Kidney (tissue), 14 donors: ENCODE results near the gene ARID3A. TPM values are rescaled to one million over a fixed set of nuclear protein-coding genes. Genes with fewer than 3 reads are reported as not detected.

Experiments
- DNase-seq, 5 donors: peaks; one replicate each; pipeline ENCODE4 v3.0.0-alpha.2; 2013 to 2020
- FAIRE-seq: peaks from 2 replicates; lab custom pipeline; 2012; peaks lifted over from hg19 to GRCh38; lab: Jason Lieb, UNC
- H3K27ac ChIP-seq, 2 donors: one replicate each; pipeline ENCODE4 v1.7.0; 2013; ENCODE audit warnings: low read depth in 2 of 2, low read length in 2 of 2, inconsistent platforms in 1 of 2
- H3K27me3 ChIP-seq: one replicate; pipeline ENCODE4 v1.7.1; 2013; ENCODE audit warnings: low read length, inconsistent platforms; ENCODE audit not compliant: control insufficient read depth, insufficient read depth
- H3K36me3 ChIP-seq, 3 donors: one replicate each; pipeline versions ENCODE4 v1.7.0 to v1.7.1; 2013; ENCODE audit warnings: low read length in 3 of 3, control low read depth in 1 of 3, inconsistent platforms in 1 of 3; ENCODE audit not compliant: insufficient read depth in 3 of 3, control insufficient read depth in 2 of 3
- H3K4me1 ChIP-seq, 3 donors: one replicate each; pipeline versions ENCODE4 v1.7.0 to v1.7.1; 2013; ENCODE audit warnings: low read length in 3 of 3, inconsistent platforms in 1 of 3, low read depth in 1 of 3; ENCODE audit not compliant: control insufficient read depth in 2 of 3, insufficient read depth in 2 of 3
- H3K4me3 ChIP-seq, 3 donors: one replicate each; pipeline versions ENCODE4 v1.7.0 to v1.8.1; 2013; ENCODE audit warnings: low read length in 3 of 3, control low read depth in 1 of 3, inconsistent platforms in 1 of 3
- H3K9ac ChIP-seq, 3 donors: one replicate each; pipeline versions ENCODE4 v1.7.0 to v1.7.1; 2013; ENCODE audit warnings: low read length in 3 of 3, control low read depth in 1 of 3, inconsistent platforms in 1 of 3
- H3K9me3 ChIP-seq, 3 donors: one replicate each; pipeline versions ENCODE4 v1.7.0 to v1.7.1; 2013; ENCODE audit warnings: low read length in 3 of 3, control low read depth in 1 of 3, inconsistent platforms in 1 of 3; ENCODE audit not compliant: control insufficient read depth in 2 of 3, insufficient read depth in 1 of 3
- intact Hi-C: fragments of 100-400 bp; cut with DNase I; formaldehyde crosslinking; loops from one replicate; pipeline ENCODE4 v1.11.1; 2022
- polyA plus RNA-seq: library from polyadenylated mRNA; stranded (reverse); fragments of 350-450 nt; fragmentation: Illumina TruSeq; extraction: RNeasy Lipid Tissue Mini Kit (QIAGEN cat#74804); gene quantifications from one replicate; pipeline ENCODE4 v1.2.3, GENCODE V29; 2014; ENCODE audit warnings: low read depth, low replicate concordance; ENCODE audit not compliant: insufficient read depth
- total RNA-seq: library from RNA; stranded (reverse); fragmentation: NEBNext Ultra II Directional; extraction: Animal tissue kit (Norgen Biotek cat#: 25700); gene quantifications from one replicate; pipeline ENCODE4 v1.2.1, GENCODE V29; 2021
- TF ChIP-seq, protein P1 (sequence below): IDR thresholded peaks from 3 replicates; pipeline ENCODE4 v1.5.1; 2012; ENCODE audit warnings: mild to moderate bottlenecking, moderate library complexity, borderline replicate concordance; ENCODE audit not compliant: insufficient read depth; ENCODE audit errors: extremely low read depth
- donor health status: control.
- donor health status: control.
- donor health status: control.
- donor health status: control.
- donor health status: control.
- donor health status: DM: yes; HTN: yes; CAD: no.
- donor health status: Normal renal cell carcinoma (clear cell type).

ARID3A gene
- total and polyA plus RNA-seq, 2 donors from 2014 or later, result 5.6 to 16.9 TPM

DNA sequence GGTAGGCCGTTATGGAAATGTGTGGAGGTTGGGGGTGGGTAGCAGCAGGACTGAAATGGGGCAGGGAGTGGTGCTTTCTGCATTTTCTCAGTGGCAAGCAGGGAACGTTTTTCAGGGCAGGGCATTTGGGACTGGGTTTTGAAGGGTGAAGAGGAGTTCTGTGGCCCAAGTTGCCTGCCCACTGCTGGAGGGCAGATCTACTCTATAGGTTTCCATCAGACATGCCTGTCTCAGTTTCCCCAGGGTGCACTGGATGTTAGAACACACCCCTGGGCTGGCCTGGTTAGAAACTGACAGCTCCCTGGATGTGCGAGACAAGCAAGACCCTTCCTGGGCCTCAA lies 73.5 kb downstream of the ARID3A start:
- Histone ChIP-seq H3K9ac (no peak overlapping the region), H3K36me3 (no peaks in the 10 kb centered on the region), H3K4me3 (no peak overlapping the region), H3K9me3 (no peaks in the 10 kb centered on the region), H3K4me1 (peaks cover 0 to 15% (median 14%) of the 10 kb centered on the region in 3 donors), H3K27me3 (peaks cover 17% of the 10 kb centered on the region), H3K27ac (no peak overlapping the region)
- no peak for DNase-seq
- TF ChIP-seq, protein P1, sequence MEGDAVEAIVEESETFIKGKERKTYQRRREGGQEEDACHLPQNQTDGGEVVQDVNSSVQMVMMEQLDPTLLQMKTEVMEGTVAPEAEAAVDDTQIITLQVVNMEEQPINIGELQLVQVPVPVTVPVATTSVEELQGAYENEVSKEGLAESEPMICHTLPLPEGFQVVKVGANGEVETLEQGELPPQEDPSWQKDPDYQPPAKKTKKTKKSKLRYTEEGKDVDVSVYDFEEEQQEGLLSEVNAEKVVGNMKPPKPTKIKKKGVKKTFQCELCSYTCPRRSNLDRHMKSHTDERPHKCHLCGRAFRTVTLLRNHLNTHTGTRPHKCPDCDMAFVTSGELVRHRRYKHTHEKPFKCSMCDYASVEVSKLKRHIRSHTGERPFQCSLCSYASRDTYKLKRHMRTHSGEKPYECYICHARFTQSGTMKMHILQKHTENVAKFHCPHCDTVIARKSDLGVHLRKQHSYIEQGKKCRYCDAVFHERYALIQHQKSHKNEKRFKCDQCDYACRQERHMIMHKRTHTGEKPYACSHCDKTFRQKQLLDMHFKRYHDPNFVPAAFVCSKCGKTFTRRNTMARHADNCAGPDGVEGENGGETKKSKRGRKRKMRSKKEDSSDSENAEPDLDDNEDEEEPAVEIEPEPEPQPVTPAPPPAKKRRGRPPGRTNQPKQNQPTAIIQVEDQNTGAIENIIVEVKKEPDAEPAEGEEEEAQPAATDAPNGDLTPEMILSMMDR, result no peak
- intact Hi-C loops, result no loop called here
- no peak for FAIRE-seq

DNA sequence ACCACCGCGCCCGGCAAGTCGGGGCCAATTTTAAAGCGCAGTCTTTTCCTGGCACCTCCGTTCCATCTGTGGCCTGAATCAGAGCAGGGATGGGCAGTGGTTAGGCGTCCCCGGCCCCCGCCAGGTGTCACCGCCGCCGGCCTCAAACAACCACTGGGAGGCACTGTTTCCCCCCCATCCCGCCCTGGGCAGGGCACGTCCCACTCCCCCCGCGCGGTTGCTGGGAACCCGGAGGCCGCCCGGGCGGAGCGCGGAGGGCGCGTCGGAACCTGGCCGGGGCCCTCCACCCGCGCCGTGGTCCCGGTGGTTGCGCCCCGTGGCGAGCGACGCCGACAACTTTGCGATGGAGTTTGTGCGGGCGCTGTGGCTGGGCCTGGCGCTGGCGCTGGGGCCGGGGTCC lies 74.3 kb downstream of the ARID3A start, which contains the start of gene GRIN3B:
GRIN3B (plus strand) TSS at position 325 of the 400 bp plus-strand sequence; CDS start at position 344, 19 bp downstream.
- Histone ChIP-seq H3K27ac (no peak within 1 kb of the TSS), H3K4me3 (no peak within 1 kb of the TSS), H3K36me3 (no peaks in the 10 kb centered on the region), H3K9ac (no peak within 1 kb of the TSS), H3K4me1 (peaks cover 0 to 12% (median 8%) of the 10 kb centered on the region in 3 donors), H3K9me3 (no peaks in the 10 kb centered on the region), H3K27me3 (peaks cover 17% of the 10 kb centered on the region)
- DNase-seq, result peak; percentile 74 to 86 (median 81)
- no peak for FAIRE-seq
- TF ChIP-seq, protein P1, result peak; percentile 17
- intact Hi-C loops, result no loop called here

DNA sequence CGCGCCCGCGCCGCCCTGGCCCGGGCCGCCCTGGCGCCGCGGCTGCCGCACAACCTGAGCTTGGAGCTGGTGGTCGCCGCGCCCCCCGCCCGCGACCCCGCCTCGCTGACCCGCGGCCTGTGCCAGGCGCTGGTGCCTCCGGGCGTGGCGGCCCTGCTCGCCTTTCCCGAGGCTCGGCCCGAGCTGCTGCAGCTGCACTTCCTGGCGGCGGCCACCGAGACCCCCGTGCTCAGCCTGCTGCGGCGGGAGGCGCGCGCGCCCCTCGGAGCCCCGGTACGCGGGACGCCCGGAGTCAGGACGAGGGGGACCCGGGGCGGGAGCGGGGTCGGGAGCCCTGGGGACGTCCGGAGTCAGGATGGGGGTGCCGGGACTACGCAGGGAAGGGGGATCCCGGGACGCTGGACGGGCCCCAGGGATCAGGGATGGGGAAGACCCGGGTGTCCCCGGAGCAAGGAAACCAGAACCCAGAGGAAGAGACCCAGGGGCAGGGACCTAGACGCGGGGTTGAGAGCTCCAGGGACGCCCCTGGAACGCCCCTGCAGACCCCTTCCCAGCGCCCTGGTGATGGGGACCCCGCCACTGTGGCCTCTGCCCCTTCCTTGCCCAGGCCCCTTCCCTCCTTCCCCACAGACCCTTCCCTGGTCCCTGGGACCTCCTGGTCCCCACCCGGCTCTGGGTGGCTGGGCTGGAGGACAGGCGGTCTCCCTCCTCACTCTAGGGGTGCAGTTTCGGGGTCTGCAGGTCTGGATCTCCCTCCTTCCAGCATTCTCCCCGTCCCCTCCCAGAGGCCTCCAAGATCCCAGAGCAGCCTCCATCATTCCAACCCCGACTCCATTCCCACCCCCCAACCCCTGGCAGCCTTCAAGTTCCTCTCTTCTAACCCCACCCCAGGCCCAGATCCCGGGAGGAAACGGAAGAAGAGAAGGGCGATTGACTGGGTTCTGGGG lies 75.0 kb downstream of the ARID3A start:
- Histone ChIP-seq H3K9ac (no peak overlapping the region), H3K27ac (no peak overlapping the region), H3K9me3 (no peaks in the 10 kb centered on the region), H3K27me3 (peaks cover 17% of the 10 kb centered on the region), H3K4me1 (peaks cover 0 to 7% (median 4%) of the 10 kb centered on the region in 3 donors), H3K36me3 (no peaks in the 10 kb centered on the region), H3K4me3 (no peak overlapping the region)
- peak in 2 of 5 donors; percentile 68 to 81 for DNase-seq
- FAIRE-seq, result no peak
- TF ChIP-seq, protein P1, result no peak
- intact Hi-C loops, result no loop called here
